Osteocyte (in vitro differentiated cells): ENCODE measurements around the gene SYNRG. TPM values are rescaled to one million over a fixed set of nuclear protein-coding genes. Genes with fewer than 3 reads are reported as not detected.
A peak's percentile ranks its signal among the peaks of the same experiment; 100 is the strongest.
"Not testable (repeated sequence)": the region's sequence is repeated elsewhere in the genome, so short reads cannot be mapped to it uniquely, and the experiment has no call there.

ENCODE experiments used
- DNase-seq: peaks from one replicate; pipeline ENCODE4 v3.0.0; 2021; ENCODE audit warnings: mixed read lengths; ENCODE audit not compliant: unreplicated experiment; ENCODE audit errors: extremely low spot score
- H3K27ac Mint-ChIP-seq: one replicate; pipeline ENCODE4 v1.8.0; 2021; ENCODE audit warnings: mild to moderate bottlenecking, mixed read lengths; ENCODE audit not compliant: unreplicated experiment
- H3K27me3 Mint-ChIP-seq: one replicate; pipeline ENCODE4 v1.8.0; 2021; ENCODE audit warnings: mixed read lengths; ENCODE audit not compliant: unreplicated experiment
- H3K36me3 Mint-ChIP-seq: one replicate; pipeline ENCODE4 v1.8.0; 2021; ENCODE audit warnings: mixed read lengths; ENCODE audit not compliant: unreplicated experiment
- H3K4me1 Mint-ChIP-seq: one replicate; pipeline ENCODE4 v1.8.0; 2021; ENCODE audit warnings: mixed read lengths; ENCODE audit not compliant: unreplicated experiment
- H3K4me3 Mint-ChIP-seq: one replicate; pipeline ENCODE4 v1.8.0; 2021; ENCODE audit warnings: mild to moderate bottlenecking, moderate library complexity, mixed read lengths; ENCODE audit not compliant: unreplicated experiment
- H3K9me3 Mint-ChIP-seq: one replicate; pipeline ENCODE4 v1.8.0; 2021; ENCODE audit warnings: mixed read lengths; ENCODE audit not compliant: unreplicated experiment
- total RNA-seq: library from RNA; stranded (reverse); gene quantifications from 2 replicates; pipeline ENCODE4 v1.2.1, GENCODE V29; 2021
- TF ChIP-seq, protein P1 (sequence below): fragments of 200-600 bp; sonication (generic); IDR thresholded peaks from 2 replicates; pipeline ENCODE4 v1.5.0; 2021; ENCODE audit warnings: antibody characterized with exemption, mild to moderate bottlenecking, moderate library complexity

SYNRG gene
- total RNA-seq, 1 donor from 2014 or later = 51.9 TPM

DNA sequence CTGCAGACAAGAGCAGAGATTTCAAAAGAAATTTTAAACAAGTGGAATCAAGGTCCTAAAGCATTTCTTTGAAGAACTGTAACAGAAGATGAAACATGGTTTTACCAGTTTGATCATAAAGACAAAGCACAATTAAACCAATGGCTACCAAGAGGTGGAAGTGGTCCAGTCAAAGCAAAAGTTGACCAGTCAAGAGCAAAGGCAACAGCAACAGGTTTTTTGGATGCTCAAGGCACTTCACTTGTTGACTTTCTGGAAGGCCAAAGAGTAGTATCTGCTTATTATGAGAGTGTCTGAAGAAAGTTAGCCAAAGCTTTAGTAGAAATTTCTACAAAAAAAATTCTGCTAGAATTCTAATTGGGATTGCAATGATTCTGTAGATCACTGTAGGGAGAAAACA, 28.7 kb upstream of the SYNRG start:
- H3K27me3 Mint-ChIP-seq = no peaks in the 10 kb centered on the region
- H3K9me3 Mint-ChIP-seq = no peaks in the 10 kb centered on the region
- peaks cover 33% of the 10 kb centered on the region for H3K4me1 Mint-ChIP-seq
- H3K36me3 Mint-ChIP-seq = peaks cover 47% of the 10 kb centered on the region
- no peak overlapping the region for H3K4me3 Mint-ChIP-seq
- no peak for DNase-seq
- TF ChIP-seq, protein P1, sequence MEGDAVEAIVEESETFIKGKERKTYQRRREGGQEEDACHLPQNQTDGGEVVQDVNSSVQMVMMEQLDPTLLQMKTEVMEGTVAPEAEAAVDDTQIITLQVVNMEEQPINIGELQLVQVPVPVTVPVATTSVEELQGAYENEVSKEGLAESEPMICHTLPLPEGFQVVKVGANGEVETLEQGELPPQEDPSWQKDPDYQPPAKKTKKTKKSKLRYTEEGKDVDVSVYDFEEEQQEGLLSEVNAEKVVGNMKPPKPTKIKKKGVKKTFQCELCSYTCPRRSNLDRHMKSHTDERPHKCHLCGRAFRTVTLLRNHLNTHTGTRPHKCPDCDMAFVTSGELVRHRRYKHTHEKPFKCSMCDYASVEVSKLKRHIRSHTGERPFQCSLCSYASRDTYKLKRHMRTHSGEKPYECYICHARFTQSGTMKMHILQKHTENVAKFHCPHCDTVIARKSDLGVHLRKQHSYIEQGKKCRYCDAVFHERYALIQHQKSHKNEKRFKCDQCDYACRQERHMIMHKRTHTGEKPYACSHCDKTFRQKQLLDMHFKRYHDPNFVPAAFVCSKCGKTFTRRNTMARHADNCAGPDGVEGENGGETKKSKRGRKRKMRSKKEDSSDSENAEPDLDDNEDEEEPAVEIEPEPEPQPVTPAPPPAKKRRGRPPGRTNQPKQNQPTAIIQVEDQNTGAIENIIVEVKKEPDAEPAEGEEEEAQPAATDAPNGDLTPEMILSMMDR = no peak
- no peak overlapping the region for H3K27ac Mint-ChIP-seq

DNA sequence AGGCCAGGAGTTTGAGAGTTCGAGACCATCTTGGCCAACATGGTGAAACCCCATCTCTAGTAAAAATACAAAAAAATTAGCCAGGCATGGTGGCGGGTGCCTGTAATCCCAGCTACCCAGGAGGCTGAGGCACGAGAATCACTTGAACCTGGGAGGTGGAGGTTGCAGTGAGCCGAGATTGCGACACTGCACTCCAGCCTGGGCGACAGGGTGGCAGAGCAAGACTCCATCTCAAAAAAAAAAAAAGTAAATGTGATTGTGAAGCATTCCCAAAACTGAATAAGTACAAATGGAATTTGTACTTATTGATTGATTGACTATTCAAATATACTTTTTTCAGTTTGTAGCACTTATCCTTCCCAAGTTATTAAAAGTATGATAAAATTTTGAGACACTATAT, 7.2 kb upstream of the SYNRG start:
- H3K36me3 Mint-ChIP-seq = peaks cover 34% of the 10 kb centered on the region
- not testable (repeated sequence) for H3K9me3 Mint-ChIP-seq, H3K4me1 Mint-ChIP-seq, H3K27ac Mint-ChIP-seq, H3K27me3 Mint-ChIP-seq, DNase-seq, H3K4me3 Mint-ChIP-seq

DNA sequence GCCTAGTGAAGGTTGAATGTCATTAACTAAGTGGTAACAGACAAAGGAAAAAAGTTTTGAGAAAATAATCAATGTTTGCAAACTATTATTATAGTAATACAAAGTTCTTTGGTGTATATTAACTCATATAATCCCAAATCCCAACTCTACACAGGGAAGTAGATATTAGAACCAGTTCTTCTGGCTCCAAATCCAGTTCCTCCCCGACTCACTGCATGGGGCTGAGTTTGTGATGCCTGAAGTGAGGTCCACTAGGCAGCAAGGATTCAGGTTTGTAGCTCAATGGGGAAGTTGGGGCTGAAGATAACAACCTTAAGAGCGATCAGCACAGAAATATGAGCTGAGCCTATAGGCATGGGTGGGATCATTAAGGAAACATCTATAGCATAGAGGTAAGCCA, 5.6 kb upstream of the SYNRG start:
- peaks cover 3% of the 10 kb centered on the region for H3K4me1 Mint-ChIP-seq
- no peak for DNase-seq
- TF ChIP-seq, protein P1 = no peak
- H3K27me3 Mint-ChIP-seq = no peaks in the 10 kb centered on the region
- no peaks in the 10 kb centered on the region for H3K9me3 Mint-ChIP-seq
- no peak overlapping the region for H3K4me3 Mint-ChIP-seq
- peaks cover 26% of the 10 kb centered on the region for H3K36me3 Mint-ChIP-seq
- H3K27ac Mint-ChIP-seq = no peak overlapping the region

DNA sequence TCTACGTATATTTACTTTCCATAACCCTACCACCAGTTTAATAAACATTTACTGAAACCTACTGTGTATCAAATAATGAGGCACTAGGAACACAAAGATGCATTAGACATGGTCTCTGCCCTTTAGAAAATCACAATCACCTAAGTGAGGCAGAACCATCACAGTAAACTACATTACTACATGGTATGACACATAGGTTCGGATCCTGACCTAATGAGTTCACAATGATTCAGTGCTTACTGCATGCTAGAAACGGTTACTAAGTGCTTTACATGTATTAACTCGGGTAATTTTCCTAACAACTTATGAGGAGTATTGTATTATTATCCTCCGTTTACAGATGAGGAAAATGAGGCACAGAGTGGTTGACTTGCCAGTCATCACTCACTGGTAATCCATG, 5.2 kb upstream of the SYNRG start:
- Mint-ChIP-seq H3K27ac (peak overlapping the region; percentile 1), H3K4me1 (peaks cover 7% of the 10 kb centered on the region), H3K4me3 (no peak overlapping the region), H3K36me3 (peaks cover 25% of the 10 kb centered on the region), H3K27me3 (no peaks in the 10 kb centered on the region), H3K9me3 (no peaks in the 10 kb centered on the region)
- DNase-seq = no peak
- TF ChIP-seq, protein P1 = no peak

DNA sequence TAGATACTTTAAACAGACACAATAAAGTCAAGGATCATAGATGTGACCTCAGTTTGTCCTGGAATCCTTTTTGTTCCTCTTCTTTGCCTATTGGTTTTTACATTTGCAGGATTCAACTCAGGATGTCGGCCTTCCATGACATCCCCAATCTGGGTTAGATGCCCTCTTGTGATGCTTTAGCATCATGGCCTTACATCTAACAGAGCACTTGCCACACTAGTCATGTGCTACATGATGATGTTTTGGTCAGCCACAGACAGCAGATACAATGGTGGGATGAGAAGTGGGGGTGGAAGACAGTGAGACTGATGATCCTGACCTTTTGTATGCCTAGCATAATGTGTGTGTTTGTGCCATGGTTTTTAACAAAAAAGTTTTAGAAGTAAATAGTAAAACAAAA, 1.8 kb upstream of the SYNRG start:
- H3K27me3 Mint-ChIP-seq = no peaks in the 10 kb centered on the region
- H3K9me3 Mint-ChIP-seq = no peaks in the 10 kb centered on the region
- peaks cover 19% of the 10 kb centered on the region for H3K36me3 Mint-ChIP-seq
- H3K27ac Mint-ChIP-seq = peak overlapping the region; percentile 71
- DNase-seq = no peak
- TF ChIP-seq, protein P1 = no peak
- H3K4me3 Mint-ChIP-seq = no peak overlapping the region
- H3K4me1 Mint-ChIP-seq = peaks cover 31% of the 10 kb centered on the region

DNA sequence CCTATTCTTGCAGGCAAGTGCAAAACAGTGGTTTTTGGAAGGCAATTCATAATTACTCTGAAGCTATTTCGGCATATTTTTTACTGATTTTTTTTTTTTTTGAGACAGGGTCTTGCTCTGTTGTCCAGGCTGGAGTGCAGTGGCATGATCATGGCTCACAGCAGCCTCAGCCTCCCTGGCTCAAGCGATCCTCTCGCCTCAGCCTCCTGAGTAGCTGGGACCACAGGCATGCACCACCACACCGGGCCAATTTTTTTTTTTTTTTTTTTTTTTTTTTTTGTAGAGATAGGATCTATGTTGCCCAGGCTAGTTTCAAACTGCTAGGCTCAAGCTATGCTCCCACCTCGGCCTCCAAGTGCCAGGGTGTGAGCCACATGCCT, 813 bp upstream of the SYNRG start:
- peak overlapping the region; percentile 95 for H3K27ac Mint-ChIP-seq
- not testable (repeated sequence) for DNase-seq, H3K9me3 Mint-ChIP-seq, H3K27me3 Mint-ChIP-seq
- peak overlapping the region; percentile 86 for H3K4me3 Mint-ChIP-seq
- H3K36me3 Mint-ChIP-seq = peaks cover 20% of the 10 kb centered on the region
- H3K4me1 Mint-ChIP-seq = peaks cover 41% of the 10 kb centered on the region
